Measurements from ENCODE around the gene HOXA13. TPM values are rescaled to one million over a fixed set of nuclear protein-coding genes. Genes with fewer than 3 reads are reported as not detected.

HOXA13 gene
- total RNA-seq, 2 donors from 2014 or later, result 0.14 TPM; not detected in 1

DNA sequence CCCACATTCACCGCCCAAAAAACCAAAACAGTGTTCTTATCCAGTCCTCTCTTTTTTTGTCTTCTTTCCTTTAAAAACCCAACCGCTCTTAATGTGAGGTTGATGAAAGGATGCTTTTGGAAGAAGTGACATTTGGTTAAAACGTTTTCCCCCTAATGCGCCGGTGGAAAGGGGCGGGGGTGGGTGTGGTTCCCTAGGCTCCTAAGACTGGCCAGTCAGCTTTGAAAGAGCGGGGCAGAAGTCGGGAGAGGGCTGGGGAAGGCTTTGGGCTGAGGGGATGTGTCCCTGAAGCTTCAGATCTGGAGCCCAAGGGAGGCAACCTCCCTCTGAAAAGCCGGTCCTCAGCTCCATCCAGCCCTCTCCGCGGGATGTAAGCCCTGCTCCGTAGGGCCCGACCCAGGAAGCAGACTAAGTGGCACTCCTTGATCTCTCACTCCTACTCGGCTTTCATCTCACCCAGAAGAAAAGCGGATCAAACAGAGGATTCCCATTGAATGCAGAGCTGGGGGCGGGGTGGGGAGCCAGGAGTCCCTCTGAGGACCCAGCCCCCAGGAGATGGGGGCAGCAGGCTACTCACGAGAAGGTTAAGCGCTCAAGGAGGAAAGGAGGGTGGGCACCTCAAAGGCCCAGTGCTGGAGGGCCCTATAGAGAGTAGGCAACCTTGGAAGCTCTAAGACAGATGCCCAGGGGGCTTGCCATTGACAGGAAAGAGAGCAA is 40.3 kb upstream of the HOXA13 start:
- H3K27me3 ChIP-seq (replicated peaks; ENCODE audit: insufficient read depth), result peaks cover 47% of the 10 kb centered on the region
- H3K27ac ChIP-seq, result no peak overlapping the region
- H3K4me3 ChIP-seq, result no peak overlapping the region
- DNase-seq (ENCODE audit: low spot score) (no peak), ATAC-seq (ENCODE audit: insufficient number of reproducible peaks, low FRiP score, low read depth) (no peak)
- H3K36me3 ChIP-seq, result no peaks in the 10 kb centered on the region
- H3K4me1 ChIP-seq (ENCODE audit: control insufficient read depth in 1 of 2, low read depth in 2 of 2), result peaks cover 13 to 37% of the 10 kb centered on the region in 2 donors
- H3K9me3 ChIP-seq, result no peaks in the 10 kb centered on the region
- TF ChIP-seq, protein P1, sequence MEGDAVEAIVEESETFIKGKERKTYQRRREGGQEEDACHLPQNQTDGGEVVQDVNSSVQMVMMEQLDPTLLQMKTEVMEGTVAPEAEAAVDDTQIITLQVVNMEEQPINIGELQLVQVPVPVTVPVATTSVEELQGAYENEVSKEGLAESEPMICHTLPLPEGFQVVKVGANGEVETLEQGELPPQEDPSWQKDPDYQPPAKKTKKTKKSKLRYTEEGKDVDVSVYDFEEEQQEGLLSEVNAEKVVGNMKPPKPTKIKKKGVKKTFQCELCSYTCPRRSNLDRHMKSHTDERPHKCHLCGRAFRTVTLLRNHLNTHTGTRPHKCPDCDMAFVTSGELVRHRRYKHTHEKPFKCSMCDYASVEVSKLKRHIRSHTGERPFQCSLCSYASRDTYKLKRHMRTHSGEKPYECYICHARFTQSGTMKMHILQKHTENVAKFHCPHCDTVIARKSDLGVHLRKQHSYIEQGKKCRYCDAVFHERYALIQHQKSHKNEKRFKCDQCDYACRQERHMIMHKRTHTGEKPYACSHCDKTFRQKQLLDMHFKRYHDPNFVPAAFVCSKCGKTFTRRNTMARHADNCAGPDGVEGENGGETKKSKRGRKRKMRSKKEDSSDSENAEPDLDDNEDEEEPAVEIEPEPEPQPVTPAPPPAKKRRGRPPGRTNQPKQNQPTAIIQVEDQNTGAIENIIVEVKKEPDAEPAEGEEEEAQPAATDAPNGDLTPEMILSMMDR (IDR thresholded peaks at IDR 0.05), result no peak

DNA sequence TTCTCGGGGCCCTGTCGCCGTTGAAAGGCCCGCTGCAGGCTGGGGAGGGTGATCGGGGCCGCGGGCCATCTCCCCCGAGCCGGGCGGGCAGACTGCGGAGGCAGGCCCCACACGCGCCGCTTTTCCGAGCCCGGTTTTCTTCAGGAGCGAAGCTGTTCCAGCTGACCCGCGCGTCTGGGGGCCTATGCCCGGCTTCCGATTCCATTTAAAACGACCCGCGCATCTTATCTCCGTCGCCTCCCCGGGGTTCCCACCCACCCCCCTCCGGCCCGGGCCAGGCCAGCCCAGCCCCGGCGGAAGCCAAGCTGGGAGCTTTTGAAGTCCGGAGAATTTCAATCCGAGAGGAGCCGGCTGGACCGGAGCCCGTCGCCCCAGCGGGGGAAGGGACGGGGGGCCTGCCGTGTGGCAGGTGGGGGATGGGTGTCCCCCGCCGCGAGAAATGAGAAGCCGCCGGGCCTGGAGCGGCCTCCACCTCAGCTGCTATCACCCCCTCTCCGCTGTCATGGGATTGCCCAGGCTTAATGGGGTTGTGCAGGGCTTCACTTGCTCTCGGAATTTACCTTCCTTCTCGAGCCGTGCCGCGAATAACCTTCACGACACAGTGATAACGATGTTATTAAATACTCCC is 39.6 kb upstream of the HOXA13 start:
- Histone ChIP-seq H3K9me3 (no peaks in the 10 kb centered on the region), H3K4me3 (peak overlapping the region; percentile 33), H3K36me3 (no peaks in the 10 kb centered on the region), H3K4me1 (ENCODE audit: control insufficient read depth in 1 of 2, low read depth in 2 of 2) (peaks cover 13 to 34% of the 10 kb centered on the region in 2 donors), H3K27me3 (replicated peaks; ENCODE audit: insufficient read depth) (peaks cover 40% of the 10 kb centered on the region), H3K27ac (no peak overlapping the region)
- DNase-seq (ENCODE audit: low spot score), result no peak
- TF ChIP-seq, protein P1 (IDR thresholded peaks at IDR 0.05), result no peak
- ATAC-seq (ENCODE audit: insufficient number of reproducible peaks, low FRiP score, low read depth), result no peak

DNA sequence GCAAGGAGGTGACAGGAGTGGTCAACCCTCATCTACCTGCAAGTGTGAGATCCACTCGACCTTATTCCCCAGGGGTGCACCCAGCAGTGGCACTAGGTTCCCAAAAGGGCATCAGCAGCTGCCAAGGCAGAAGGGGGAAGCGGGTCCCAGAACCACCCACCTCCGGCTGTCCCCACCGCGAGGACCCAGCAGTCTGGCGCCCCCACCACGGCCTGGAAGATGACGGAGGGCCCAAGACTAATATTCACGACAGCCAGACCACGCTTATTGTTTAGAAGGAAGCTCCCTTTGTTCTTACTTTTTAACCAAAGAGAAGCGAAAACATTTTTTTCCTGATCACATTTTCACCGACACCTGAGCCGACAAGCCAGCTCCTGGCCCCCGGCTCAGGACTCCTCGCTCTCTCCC is 39.1 kb upstream of the HOXA13 start:
- peaks cover 35% of the 10 kb centered on the region for H3K27me3 ChIP-seq (replicated peaks; ENCODE audit: insufficient read depth)
- TF ChIP-seq, protein P1 (IDR thresholded peaks at IDR 0.05), result no peak
- no peak for DNase-seq (ENCODE audit: low spot score)
- no peaks in the 10 kb centered on the region for H3K9me3 ChIP-seq
- no peak overlapping the region for H3K27ac ChIP-seq
- peaks cover 13 to 34% of the 10 kb centered on the region in 2 donors for H3K4me1 ChIP-seq (ENCODE audit: control insufficient read depth in 1 of 2, low read depth in 2 of 2)
- H3K4me3 ChIP-seq, result peak overlapping the region; percentile 33
- ATAC-seq (ENCODE audit: insufficient number of reproducible peaks, low FRiP score, low read depth), result no peak
- H3K36me3 ChIP-seq, result no peaks in the 10 kb centered on the region

DNA sequence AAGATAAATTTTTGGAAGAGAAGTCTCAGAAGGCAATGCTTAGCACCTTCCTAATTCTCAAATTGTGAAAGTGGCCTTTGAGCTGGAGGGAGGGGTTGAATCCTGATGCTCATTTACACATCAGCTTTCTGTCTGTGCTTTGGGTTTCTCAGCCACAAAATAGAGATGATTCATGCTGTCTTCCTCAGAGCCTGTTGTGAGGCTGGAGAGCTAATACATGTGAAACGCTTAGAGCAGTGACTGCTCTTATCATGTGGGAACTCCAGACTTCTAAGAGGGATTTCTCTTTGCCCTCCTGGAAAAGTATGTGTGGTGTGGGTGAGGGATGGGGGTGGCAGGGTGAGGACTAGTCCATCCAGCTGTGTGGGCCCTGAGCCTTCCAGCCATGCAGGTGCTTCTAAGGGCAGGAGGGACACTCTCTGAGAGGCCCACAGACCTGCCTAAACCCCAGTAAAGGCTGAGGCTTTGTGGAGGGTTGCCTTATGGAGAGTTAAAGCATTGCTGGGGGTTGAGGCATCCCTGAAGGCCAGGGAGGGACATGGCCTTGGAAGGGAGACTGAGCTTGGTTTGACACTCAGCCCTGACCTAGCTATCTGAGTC is 37.9 kb upstream of the HOXA13 start:
- H3K27ac ChIP-seq, result no peak overlapping the region
- no peak overlapping the region for H3K4me3 ChIP-seq
- peaks cover 11 to 23% of the 10 kb centered on the region in 2 donors for H3K4me1 ChIP-seq (ENCODE audit: control insufficient read depth in 1 of 2, low read depth in 2 of 2)
- H3K27me3 ChIP-seq (replicated peaks; ENCODE audit: insufficient read depth), result peaks cover 28% of the 10 kb centered on the region
- H3K36me3 ChIP-seq, result no peaks in the 10 kb centered on the region
- DNase-seq (ENCODE audit: low spot score) (no peak), ATAC-seq (ENCODE audit: insufficient number of reproducible peaks, low FRiP score, low read depth) (no peak)
- no peaks in the 10 kb centered on the region for H3K9me3 ChIP-seq
- TF ChIP-seq, protein P1 (IDR thresholded peaks at IDR 0.05), result no peak

Data from thoracic aorta (tissue), 2 donors.